A549 (cell line): ENCODE measurements around the gene FRG2B.

Source experiments
- EHMT2 ChIP-seq: fragments of 200-600 bp; sonication (generic); IDR thresholded peaks from 2 replicates; pipeline ENCODE4 v1.6.1; 2016; ENCODE audit warnings: antibody characterized with exemption, low read depth, mild to moderate bottlenecking, moderate library complexity
- POLR2A ChIP-seq: IDR thresholded peaks from 2 replicates; pipeline ENCODE4 v1.6.1; 2012; ENCODE audit warnings: mild to moderate bottlenecking, low read length
- TF ChIP-seq, protein P1 (sequence below): fragments of >200 bp; sonication (Bioruptor Twin); formaldehyde crosslinking; IDR thresholded peaks from 3 replicates; pipeline ENCODE4 v1.5.1; 2016
- TF ChIP-seq, protein P2 (sequence below): fragments of 250-450 bp; sonication (Bioruptor Pico); IDR thresholded peaks from 2 replicates; pipeline ENCODE4 v1.5.0; 2020; ENCODE audit warnings: low read depth, mild to moderate bottlenecking, moderate library complexity
- TF ChIP-seq, protein P3 (sequence below): IDR thresholded peaks from 2 replicates; pipeline ENCODE4 v1.6.1; 2012

DNA sequence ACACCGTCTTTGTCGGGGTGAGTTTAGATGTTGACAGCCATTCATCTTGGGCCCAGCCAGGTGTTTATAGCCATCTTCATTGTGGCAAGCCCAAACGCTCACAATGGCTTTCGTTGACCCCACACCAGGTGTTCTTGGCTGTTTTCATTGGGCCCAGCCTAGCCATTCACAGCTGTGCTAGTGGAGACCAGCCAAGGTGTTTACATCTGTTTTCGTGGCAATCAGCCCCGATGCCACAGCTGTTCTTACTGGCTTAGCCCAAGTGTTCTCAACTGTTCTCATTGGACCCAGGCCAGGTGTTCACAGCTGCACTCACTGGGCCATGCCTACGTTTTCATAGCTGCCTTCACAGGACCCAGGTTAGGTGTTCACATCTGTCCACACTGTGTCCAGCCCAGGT lies 7.7 kb downstream of the FRG2B start:
- TF ChIP-seq, protein P1, sequence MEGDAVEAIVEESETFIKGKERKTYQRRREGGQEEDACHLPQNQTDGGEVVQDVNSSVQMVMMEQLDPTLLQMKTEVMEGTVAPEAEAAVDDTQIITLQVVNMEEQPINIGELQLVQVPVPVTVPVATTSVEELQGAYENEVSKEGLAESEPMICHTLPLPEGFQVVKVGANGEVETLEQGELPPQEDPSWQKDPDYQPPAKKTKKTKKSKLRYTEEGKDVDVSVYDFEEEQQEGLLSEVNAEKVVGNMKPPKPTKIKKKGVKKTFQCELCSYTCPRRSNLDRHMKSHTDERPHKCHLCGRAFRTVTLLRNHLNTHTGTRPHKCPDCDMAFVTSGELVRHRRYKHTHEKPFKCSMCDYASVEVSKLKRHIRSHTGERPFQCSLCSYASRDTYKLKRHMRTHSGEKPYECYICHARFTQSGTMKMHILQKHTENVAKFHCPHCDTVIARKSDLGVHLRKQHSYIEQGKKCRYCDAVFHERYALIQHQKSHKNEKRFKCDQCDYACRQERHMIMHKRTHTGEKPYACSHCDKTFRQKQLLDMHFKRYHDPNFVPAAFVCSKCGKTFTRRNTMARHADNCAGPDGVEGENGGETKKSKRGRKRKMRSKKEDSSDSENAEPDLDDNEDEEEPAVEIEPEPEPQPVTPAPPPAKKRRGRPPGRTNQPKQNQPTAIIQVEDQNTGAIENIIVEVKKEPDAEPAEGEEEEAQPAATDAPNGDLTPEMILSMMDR = no peak
- TF ChIP-seq, protein P2, sequence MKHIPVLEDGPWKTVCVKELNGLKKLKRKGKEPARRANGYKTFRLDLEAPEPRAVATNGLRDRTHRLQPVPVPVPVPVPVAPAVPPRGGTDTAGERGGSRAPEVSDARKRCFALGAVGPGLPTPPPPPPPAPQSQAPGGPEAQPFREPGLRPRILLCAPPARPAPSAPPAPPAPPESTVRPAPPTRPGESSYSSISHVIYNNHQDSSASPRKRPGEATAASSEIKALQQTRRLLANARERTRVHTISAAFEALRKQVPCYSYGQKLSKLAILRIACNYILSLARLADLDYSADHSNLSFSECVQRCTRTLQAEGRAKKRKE (CRISPR knock-in tag) = no peak
- TF ChIP-seq, protein P3, sequence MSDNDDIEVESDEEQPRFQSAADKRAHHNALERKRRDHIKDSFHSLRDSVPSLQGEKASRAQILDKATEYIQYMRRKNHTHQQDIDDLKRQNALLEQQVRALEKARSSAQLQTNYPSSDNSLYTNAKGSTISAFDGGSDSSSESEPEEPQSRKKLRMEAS = no peak
- TF ChIP-seq POLR2A (no peak), EHMT2 (no peak)
